SU-DHL-6 (cell line): ENCODE results near the gene STX18.

Source experiments
- CTCF ChIP-seq: fragments of 200-600 bp; sonication (generic); IDR thresholded peaks from one replicate; pipeline ENCODE4 v1.5.1; 2017; ENCODE audit warnings: antibody characterized with exemption, mild to moderate bottlenecking, low read length, moderate library complexity; ENCODE audit not compliant: insufficient read depth, poor library complexity, severe bottlenecking
- EZH2phosphoT487 ChIP-seq: fragments of 200-600 bp; sonication (generic), shearing (Covaris generic); conservative IDR thresholded peaks from 2 replicates; pipeline ENCODE4 v1.6.1; 2018; ENCODE audit warnings: mild to moderate bottlenecking, antibody characterized with exemption, low read length, moderate library complexity, mixed read lengths

- no peak for TF ChIP-seq CTCF
- TF ChIP-seq EZH2phosphoT487 = no peak
These were observed 150.0 kb downstream of the STX18 start for GRCh38 chr4:4391866-4392265.
